BE2C (cell line): Measurements from ENCODE around the gene SHH.

ENCODE experiments used
- DNase-seq: peaks from one replicate; pipeline ENCODE4 v3.0.0-alpha.2; 2020
- H3K27me3 ChIP-seq: fragments of 250-450 bp; sonication (Bioruptor Pico); 2 replicates; pipeline ENCODE4 v1.5.1; 2020; ENCODE audit warnings: mild to moderate bottlenecking
- H3K36me3 ChIP-seq: fragments of 250-450 bp; sonication (Bioruptor Pico); 2 replicates; pipeline ENCODE4 v1.5.1; 2020; ENCODE audit warnings: mild to moderate bottlenecking
- H3K4me1 ChIP-seq: fragments of 250-450 bp; sonication (Bioruptor Pico); 2 replicates; pipeline ENCODE4 v1.5.1; 2020
- H3K4me3 ChIP-seq: 2 replicates; pipeline ENCODE4 v1.5.1; 2011; ENCODE audit warnings: low read depth, low read length
- H3K9me3 ChIP-seq: fragments of 250-450 bp; sonication (Bioruptor Pico); 2 replicates; pipeline ENCODE4 v1.5.1; 2020
- CTCF ChIP-seq: IDR thresholded peaks from 2 replicates; pipeline ENCODE4 v1.5.1; 2012; ENCODE audit warnings: mild to moderate bottlenecking, low read depth, low read length

The SHH gene

DNA sequence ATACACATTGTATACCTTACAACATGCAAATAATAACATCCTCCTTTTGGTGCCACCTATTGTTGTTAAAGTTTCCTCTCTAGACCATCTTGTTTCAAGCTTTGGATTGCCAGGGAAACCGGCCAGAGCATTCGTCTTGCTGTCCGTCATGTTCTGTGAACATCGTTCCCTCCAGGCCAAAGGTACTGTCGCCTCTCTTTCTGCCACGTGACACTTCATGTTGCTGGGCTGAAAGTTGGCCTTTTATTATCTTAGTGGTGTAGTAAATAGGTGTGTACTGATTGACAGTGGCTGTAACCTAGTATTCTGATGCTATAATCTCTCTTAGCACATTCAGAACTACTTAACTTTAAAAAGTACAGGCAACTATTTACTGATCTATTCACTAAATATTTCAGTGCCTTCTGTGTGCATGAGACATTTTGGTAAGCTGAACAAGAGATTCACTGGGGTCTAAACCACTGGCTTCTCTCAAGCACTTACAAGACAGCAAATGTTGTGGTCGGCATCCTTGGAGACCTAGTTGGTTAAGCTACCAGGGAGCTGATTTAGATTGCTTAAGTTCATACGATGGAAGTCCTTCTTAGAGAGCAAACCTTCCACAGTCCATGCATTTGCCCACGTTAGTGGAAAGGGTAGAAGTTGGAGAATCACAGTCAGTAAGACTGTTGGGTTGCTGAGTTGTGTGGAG lies 52.4 kb downstream of the SHH start:
- H3K4me1 ChIP-seq, result no peaks in the 10 kb centered on the region
- H3K27me3 ChIP-seq, result no peaks in the 10 kb centered on the region
- no peak overlapping the region for H3K4me3 ChIP-seq
- H3K36me3 ChIP-seq, result peaks cover 31% of the 10 kb centered on the region
- DNase-seq, result no peak
- TF ChIP-seq CTCF, result no peak
- H3K9me3 ChIP-seq, result no peaks in the 10 kb centered on the region; the same call in 1 of the 2 replicates

DNA sequence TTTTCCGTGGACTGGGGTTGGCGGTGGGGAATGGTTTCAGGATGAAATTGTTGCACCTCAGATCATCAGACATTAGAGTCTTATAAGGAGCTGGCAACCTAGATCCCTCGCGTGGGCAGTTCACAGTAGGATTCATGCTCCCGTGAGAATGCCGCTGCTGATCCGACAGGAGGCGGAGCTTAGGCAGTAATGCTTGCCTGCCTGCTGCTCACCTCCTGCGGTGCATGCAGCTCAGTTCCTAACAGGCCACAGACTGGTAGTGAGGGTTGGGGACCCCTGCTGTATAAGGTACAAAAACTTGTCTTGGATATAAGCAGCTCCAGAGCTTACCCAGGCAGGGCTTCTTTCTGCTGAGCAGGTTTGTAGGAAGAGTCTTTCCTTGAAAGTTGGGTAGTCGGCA lies 53.9 kb downstream of the SHH start:
- no peak for DNase-seq
- Histone ChIP-seq H3K36me3 (peaks cover 19% of the 10 kb centered on the region), H3K4me1 (no peaks in the 10 kb centered on the region)

GRCh38 chr7:155756322-155756721 lies 55.9 kb downstream of the SHH start:
- DNase-seq, result no peak
- H3K4me1 ChIP-seq, result no peaks in the 10 kb centered on the region
- TF ChIP-seq CTCF, result no peak
- H3K4me3 ChIP-seq, result no peak overlapping the region
- no peaks in the 10 kb centered on the region for H3K27me3 ChIP-seq
- H3K36me3 ChIP-seq, result peaks cover 19% of the 10 kb centered on the region
- H3K9me3 ChIP-seq, result no peaks in the 10 kb centered on the region; the same call in 1 of the 2 replicates

More for the DNA sequence above, 53.9 kb downstream of the SHH start:
- no peak for TF ChIP-seq CTCF
- Histone ChIP-seq H3K27me3 (no peaks in the 10 kb centered on the region), H3K9me3 (no peaks in the 10 kb centered on the region; the same call in 1 of the 2 replicates), H3K4me3 (no peak overlapping the region)

DNA sequence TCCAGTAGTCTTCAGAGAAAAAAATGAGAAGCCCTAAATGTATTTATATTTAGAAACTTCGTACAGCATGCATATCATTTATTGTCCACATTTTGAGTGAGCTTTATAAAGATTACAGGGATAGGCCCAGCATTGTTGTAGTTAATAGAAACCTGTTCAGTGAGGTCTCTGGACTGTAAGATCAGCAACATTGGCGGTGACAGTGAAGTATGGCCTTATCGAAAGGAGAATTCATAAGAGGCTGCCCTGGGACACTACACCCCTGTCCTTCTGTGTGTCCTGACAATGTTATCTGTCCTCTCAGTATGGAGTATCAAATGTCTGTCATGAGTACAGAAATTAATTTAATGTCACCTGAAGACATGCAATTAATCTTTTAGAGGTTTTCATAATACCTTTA lies 57.2 kb downstream of the SHH start:
- Histone ChIP-seq H3K36me3 (peaks cover 17% of the 10 kb centered on the region), H3K4me1 (no peaks in the 10 kb centered on the region), H3K9me3 (no peaks in the 10 kb centered on the region), H3K27me3 (no peaks in the 10 kb centered on the region), H3K4me3 (no peak overlapping the region)
- no peak for TF ChIP-seq CTCF
- no peak for DNase-seq

DNA sequence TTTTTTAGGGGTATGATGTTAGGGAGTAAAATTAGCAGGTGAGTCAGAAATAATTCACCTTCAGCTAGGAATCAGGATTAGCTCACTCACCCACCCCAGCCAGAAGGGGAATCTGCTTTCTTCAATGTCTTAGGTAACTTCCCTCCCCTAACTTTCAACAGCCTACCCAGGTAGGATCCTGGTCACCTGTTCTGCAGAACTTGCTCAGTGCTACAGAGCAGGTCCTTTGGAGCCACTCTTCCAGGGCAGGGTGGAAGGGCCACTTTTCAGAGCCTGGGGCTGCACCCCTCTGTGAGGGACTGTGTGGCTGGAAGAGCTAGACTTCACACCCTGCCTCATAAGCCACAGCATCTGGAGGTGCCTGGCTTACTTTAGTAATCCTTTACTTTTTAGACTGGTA lies 58.1 kb downstream of the SHH start:
- Histone ChIP-seq H3K36me3 (peaks cover 12% of the 10 kb centered on the region), H3K9me3 (no peaks in the 10 kb centered on the region), H3K4me1 (no peaks in the 10 kb centered on the region), H3K4me3 (no peak overlapping the region), H3K27me3 (no peaks in the 10 kb centered on the region)
- TF ChIP-seq CTCF, result no peak
- no peak for DNase-seq

GRCh38 chr7:155753446-155753965 lies 58.8 kb downstream of the SHH start:
- Histone ChIP-seq H3K4me1 (no peaks in the 10 kb centered on the region), H3K4me3 (no peak overlapping the region)

More at GRCh38 chr7:155753446-155753965, 58.8 kb downstream of the SHH start:
- peaks cover 6% of the 10 kb centered on the region for H3K36me3 ChIP-seq
- TF ChIP-seq CTCF, result no peak
- no peak for DNase-seq
- no peaks in the 10 kb centered on the region for H3K9me3 ChIP-seq
- no peaks in the 10 kb centered on the region for H3K27me3 ChIP-seq
